H1 (cell line): Measurements from ENCODE around the gene R3HDM1.
"Not testable (repeated sequence)": the region's sequence is repeated elsewhere in the genome, so short reads cannot be mapped to it uniquely, and the experiment has no call there.

Source experiments
- CREB1 ChIP-seq: IDR thresholded peaks from 2 replicates; pipeline ENCODE4 v1.6.1; 2012; ENCODE audit warnings: inconsistent platforms
- CTBP2 ChIP-seq: IDR thresholded peaks from 2 replicates; pipeline ENCODE4 v1.7.0; 2011; ENCODE audit warnings: borderline replicate concordance, mild to moderate bottlenecking, moderate library complexity, mixed read lengths, low read length; ENCODE audit not compliant: insufficient read depth, insufficient read length
- EP300 ChIP-seq, 2 experiments: IDR thresholded peaks; 1 replicate in 1 of 2; 2 replicates in 1 of 2; pipeline ENCODE4 v1.6.1; 2011 to 2012; ENCODE audit warnings: low read depth in 2 of 2, low read length in 2 of 2, mild to moderate bottlenecking in 2 of 2, borderline replicate concordance in 1 of 2, inconsistent platforms in 1 of 2, moderate library complexity in 1 of 2
- EZH2 ChIP-seq: fragments of 200-600 bp; sonication (generic); IDR thresholded peaks from 2 replicates; pipeline ENCODE4 v1.7.1; 2012; ENCODE audit warnings: low read depth, mild to moderate bottlenecking, moderate library complexity, low read length, inconsistent platforms; ENCODE audit not compliant: severe bottlenecking
- POLR2A ChIP-seq, 2 experiments: IDR thresholded peaks; 1 replicate in 1 of 2; 2 replicates in 1 of 2; pipeline ENCODE4 v1.6.1; 2011; ENCODE audit warnings: low read depth in 2 of 2, low read length in 2 of 2, mild to moderate bottlenecking in 2 of 2; ENCODE audit errors: control extremely low read depth in 1 of 2
- POLR2AphosphoS5 ChIP-seq: IDR thresholded peaks from 2 replicates; pipeline ENCODE4 v1.6.1; 2011; ENCODE audit warnings: low read depth, low read length
- TCF12 ChIP-seq: IDR thresholded peaks from 2 replicates; pipeline ENCODE4 v1.6.1; 2011; ENCODE audit warnings: low read depth, mild to moderate bottlenecking, low read length
- YY1 ChIP-seq: IDR thresholded peaks from 2 replicates; pipeline ENCODE4 v1.6.1; 2011; ENCODE audit warnings: low read depth, mild to moderate bottlenecking, low read length
- ZNF274 ChIP-seq: IDR thresholded peaks from 2 replicates; pipeline ENCODE4 v1.7.0; 2012; ENCODE audit warnings: low read length, borderline replicate concordance; ENCODE audit errors: extremely low read depth
- TF ChIP-seq, protein P1 (sequence below), 3 experiments: IDR thresholded peaks; 1 replicate in 2 of 3; 2 replicates in 1 of 3; pipeline versions ENCODE4 v1.5.1 to v1.6.1; 2011; ENCODE audit warnings: low read length in 3 of 3, mild to moderate bottlenecking in 3 of 3, inconsistent platforms in 2 of 3, low read depth in 1 of 3, moderate library complexity in 1 of 3; ENCODE audit not compliant: insufficient read depth in 1 of 3; ENCODE audit errors: control extremely low read depth in 1 of 3
- TF ChIP-seq, protein P2 (sequence below): IDR thresholded peaks from 2 replicates; pipeline ENCODE4 v1.6.1; 2011; ENCODE audit warnings: low read depth, mild to moderate bottlenecking, low read length; ENCODE audit not compliant: insufficient read depth

DNA sequence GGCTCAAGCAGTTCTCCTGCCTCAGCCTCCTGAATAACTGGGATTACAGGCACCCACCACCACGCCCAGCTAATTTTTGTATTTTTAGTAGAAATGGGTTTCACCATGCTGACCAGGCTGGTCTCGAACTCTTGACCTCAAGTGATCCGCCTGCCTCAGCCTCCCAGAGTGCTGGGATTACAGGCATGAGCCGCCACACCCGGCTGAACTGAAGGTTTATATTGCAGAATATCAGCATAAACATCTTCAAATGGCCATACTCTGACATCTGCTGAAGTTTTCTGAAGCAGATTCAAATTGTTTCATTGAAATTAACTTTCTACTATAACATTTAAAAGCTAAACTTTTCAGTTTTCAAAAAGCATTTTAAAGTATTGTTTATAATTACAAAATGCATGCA is 172.8 kb downstream of the R3HDM1 start:
- TF ChIP-seq POLR2AphosphoS5; CREB1; EP300 (IDR thresholded peaks at IDR 0.05; ENCODE audit: borderline replicate concordance in 1 of 2, low read depth in 2 of 2, low read length in 2 of 2); YY1; ZNF274; TCF12; EZH2; CTBP2; POLR2A (IDR thresholded peaks at IDR 0.05; ENCODE audit: control extremely low read depth in 1 of 2, low read depth in 2 of 2, low read length in 2 of 2): not testable (repeated sequence)
- TF ChIP-seq, protein P1, sequence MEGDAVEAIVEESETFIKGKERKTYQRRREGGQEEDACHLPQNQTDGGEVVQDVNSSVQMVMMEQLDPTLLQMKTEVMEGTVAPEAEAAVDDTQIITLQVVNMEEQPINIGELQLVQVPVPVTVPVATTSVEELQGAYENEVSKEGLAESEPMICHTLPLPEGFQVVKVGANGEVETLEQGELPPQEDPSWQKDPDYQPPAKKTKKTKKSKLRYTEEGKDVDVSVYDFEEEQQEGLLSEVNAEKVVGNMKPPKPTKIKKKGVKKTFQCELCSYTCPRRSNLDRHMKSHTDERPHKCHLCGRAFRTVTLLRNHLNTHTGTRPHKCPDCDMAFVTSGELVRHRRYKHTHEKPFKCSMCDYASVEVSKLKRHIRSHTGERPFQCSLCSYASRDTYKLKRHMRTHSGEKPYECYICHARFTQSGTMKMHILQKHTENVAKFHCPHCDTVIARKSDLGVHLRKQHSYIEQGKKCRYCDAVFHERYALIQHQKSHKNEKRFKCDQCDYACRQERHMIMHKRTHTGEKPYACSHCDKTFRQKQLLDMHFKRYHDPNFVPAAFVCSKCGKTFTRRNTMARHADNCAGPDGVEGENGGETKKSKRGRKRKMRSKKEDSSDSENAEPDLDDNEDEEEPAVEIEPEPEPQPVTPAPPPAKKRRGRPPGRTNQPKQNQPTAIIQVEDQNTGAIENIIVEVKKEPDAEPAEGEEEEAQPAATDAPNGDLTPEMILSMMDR (IDR thresholded peaks at IDR 0.05; ENCODE audit: control extremely low read depth in 1 of 3, insufficient read depth in 1 of 3, low read depth in 1 of 3, low read length in 3 of 3) = not testable (repeated sequence)
- TF ChIP-seq, protein P2, sequence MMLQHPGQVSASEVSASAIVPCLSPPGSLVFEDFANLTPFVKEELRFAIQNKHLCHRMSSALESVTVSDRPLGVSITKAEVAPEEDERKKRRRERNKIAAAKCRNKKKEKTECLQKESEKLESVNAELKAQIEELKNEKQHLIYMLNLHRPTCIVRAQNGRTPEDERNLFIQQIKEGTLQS = not testable (repeated sequence)
